Stimulated activated CD8-positive, alpha-beta memory T cell treated with anti-CD3 and anti-CD28 coated beads, Interleukin-4, amount 100 ng/mL, for 48 hours (primary cell): Measurements from ENCODE around the gene ZNF222.

Experiments used
- DNase-seq: peaks from one replicate; pipeline ENCODE4 v3.0.0-alpha.2; 2020

The ZNF222 gene

DNA sequence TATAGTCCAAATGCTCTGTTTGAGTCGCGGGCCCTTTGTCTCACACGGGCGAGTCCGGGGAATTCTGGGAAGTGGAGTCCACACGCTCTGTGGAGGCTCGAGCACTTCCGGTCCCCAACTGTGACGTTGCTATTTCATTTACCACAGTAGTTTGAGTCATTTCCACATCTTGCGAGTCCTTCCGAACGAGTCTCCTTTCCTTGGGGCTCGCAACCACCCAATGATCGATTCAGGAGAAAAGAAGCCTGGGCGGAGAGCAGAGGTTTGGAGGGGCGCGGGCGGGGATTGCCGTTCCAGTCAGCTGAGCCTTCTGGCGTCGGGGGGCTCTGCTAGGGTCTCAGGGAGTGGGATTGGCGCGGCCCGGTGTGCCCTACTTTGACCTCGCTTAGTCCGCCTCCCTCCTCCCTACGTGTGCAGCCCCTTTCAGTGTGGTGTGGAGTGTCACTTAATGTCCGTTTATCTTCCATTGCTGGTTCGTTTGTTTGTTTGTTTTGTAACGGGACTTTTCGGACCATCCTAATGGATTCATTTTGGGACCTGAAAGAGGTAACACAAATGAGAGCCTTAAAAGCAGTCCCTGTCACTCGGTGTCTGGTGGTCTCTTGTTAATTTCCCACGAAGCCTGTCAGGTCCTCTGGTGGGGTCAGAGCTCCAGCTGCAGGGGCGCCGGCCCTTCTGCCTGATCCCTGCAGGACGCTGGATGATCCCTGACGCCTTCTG lies at the start of gene ZNF222:
TSS of gene ZNF222 (plus strand) at position 163 of the 720 bp plus-strand sequence. CDS start at position 221, 58 bp downstream.
- peak; percentile 79 for DNase-seq

DNA sequence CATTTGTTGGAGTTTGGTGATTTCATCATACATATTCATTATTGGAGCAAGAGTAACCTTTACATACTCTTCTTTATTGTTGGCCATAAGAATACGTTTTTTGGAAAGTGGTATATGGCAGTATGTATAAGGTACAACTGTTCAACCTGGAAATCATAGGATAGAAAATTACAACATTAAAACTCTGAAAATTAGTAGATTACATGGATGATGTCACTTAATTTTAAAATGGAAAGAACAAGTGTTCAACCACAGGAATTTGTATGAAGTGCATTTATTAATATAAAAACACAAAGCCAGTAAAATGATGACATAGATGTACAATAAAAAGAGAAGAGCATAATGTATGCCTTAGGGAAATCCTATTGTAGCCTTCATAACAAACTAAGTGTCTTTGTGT lies 48.4 kb upstream of the ZNF222 start:
- no peak for DNase-seq

DNA sequence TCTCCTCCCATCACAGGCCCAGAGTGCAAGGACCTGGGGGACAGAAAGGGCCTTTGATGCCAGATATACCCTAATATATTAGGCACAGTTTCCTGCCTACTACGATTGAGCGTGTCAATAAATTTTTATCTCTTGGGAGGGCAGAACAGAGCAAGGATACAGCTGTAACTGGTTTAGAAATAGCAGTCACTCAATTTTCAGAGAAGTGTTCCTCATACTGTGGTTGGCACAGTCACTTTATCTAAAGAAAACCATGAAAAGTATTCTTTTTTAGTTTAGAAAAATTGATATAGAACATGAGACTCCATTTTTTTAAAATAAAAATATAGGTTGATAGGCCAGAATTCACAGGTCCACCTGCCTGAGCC lies 41.7 kb upstream of the ZNF222 start:
- DNase-seq: no peak

DNA sequence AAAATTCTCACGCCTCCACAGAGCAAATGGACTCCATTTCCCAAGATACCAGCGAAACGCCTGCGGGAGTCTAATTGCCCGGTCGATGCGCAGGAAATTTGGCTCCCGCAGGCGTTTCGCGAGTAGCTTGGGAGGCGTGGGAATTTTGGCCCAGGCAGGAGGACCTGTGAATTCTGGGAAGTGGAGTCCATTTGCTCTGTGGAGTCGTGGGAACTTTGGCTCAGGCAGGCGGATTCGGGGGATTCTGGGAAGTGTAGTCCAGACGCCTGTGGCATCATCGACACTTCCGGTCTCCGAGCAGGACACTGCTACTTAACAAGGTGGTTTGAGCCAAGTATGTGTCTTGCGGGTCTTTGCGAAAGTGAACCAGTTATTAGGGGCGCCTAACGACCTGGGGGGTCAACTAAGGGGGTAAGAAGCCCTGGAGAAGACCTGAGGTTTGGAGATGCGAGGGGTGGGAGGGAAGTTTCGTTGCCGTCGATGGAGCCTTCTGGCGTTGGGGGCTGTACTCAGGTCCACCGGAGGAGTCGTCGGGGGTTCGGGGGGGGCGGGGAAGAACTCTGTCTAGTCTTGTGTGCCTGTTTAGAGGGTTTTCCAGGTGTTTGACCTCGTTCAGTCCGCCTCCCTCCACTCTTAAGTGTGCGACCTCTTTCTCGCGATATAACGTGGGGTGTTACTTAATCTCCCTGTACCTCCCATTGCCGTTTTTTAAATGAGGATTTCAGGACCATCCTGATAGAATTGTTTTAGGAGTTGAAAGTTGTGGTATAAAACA lies 41.1 kb upstream of the ZNF222 start, which contains the start of gene ZNF155:
TSS of gene ZNF155 (plus strand) at position 277 of the 775 bp plus-strand sequence. CDS start 4,356 bp downstream, outside the sequence.
- DNase-seq: peak; percentile 78

DNA sequence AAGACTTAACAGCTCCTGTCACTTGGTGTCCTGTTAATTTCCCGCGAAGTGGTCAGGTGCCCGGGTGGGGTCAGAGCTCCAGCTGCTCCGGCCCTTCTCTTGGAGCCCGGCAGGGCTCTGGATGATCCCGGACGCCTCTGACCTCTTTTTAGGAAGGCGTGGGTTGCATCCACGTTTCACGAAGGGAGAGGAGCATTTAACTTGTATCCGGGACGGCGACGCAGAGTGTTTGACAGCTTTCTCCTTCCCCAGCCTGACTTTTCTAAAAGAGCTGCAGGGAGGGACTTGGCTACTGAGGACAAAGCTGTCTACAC lies 40.5 kb upstream of the ZNF222 start:
- no peak for DNase-seq

DNA sequence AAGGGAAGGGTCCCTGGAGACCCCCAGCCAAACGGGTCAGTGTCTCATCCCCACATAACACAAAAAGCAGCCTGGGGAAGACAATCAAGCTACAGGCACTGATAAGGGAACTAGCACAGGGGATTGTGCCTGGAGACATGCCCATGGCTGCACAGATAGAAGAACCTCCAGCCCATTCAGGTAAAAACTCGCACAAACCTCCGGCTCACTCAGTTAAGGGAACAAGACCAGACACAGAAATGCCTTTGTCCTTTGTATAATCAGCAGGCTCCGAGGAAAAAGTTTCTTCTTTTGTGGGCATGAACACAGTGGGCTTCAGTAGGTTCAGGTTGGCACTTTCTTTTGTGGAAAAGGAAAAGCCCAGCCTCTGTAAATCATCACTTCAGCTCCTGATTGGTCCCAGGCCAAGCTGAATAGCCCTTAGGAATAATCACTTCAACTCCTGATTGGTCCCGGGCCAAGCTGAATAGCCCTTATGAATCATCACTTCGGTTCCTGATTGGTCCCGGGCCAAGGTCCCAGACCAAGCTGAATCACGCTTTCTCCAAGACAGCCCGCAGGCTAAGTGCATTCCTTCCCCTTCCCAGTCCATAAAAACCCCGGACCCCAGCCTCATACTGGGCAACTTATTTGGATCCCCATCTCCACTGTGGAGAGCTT lies 27.4 kb upstream of the ZNF222 start:
- DNase-seq: no peak

DNA sequence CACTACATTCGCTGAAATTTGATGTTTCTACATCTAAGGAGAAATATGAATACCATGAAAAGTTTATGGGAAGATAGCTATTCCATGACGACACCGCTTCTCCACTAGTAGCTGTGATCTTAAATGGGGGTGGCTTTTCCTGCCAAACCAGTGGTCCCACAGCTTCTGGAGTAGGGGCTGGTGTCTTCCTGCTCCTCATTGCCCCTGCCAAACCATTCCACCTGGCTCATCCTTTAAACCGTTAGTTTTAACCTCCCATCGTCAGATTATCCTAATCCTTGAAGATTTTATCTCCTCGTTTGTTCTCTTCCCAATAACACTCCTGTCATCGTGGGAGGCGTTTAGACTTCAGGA lies 23.0 kb upstream of the ZNF222 start:
- no peak for DNase-seq

DNA sequence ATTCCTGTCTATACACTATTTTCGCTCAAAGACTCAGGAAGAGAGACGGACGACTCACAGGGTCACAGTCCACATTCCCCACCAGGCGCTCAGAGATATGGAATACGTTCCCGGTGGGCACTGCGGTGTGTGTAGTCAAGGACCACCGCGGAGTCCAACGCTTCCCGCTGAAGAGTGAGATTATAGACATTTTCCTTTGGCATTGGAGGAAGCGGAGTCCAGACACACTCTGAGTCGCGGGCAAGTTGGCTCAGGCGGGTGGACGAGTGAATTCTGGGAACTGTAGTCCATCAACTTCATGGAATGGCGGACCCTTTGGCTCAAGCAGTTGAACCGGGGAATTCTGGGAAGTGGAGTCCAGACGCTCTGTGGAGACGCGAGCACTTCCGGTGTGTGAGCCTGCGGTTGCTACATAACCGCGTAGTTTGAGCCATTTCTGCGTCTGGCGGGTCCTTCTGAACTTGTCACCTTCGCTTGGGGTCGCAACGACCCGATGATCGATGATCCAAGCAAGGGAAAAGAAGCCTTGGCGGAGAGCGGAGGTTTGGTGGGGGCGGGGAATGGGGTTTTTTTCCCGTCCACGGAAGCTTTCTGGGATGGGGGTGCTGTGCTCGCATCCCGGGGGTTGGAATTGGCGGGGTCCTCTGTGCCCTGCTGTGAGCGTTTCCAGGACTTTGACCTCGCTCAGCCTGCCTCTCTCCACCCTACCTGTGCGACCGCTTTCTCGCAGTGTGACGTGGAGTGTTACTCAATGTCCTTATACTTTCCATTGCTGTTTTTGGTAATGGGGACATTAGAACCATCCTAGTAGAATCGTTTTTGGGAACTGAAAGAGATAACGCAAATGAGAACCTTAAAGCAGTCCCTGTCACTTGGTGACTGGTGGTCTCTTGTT lies 22.4 kb upstream of the ZNF222 start, which contains the start of gene ZNF230:
TSS of gene ZNF230 (plus strand) at position 392 of the 895 bp plus-strand sequence. CDS start 4,122 bp downstream, outside the sequence.
- peak; percentile 83 for DNase-seq

DNA sequence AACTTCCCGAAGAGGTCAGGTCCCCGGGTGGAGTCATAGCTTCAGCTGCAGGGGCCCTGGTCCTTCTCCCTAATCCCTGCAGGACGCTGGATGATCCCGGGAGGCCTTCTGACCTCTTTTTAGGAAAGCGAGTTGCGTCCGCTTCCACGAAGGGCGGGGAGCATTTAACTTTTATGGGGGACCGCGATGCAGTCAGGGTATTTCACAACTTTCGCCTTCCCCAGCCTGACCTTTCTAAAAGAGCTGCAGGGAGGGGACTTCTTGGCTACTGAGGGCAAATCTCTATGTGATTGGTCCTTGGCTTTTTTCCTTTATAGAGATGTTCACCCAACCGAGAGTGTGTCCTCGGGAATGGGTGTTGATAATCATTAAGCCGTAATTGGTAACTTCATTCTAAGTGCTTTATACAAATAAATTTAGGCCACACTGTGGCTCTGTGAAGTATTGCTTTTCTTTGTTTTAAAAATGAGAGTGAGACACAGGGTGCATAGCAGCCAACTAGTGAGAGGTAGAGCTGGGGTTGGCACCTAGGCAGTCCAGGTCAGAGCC lies 21.6 kb upstream of the ZNF222 start:
- peak; percentile 34 for DNase-seq

DNA sequence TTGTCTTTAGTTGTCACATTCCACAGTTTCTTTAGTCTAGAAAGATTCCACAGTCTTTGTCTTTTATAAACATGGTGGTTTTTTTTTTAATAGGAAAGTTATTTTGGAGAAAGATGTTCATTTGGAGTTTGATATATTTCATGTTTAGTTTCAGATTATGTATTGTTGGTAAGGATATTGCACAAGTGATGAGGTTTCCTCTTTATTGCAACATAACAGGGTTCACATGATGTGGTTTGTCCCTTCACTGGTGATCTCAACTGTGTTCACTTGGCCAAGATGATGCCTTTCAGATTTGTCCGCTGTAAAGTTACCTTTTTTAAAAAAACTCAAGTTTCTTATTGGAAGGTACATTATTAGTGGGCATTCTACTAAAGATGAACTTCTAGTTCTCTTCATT lies 19.2 kb upstream of the ZNF222 start:
- no peak for DNase-seq

DNA sequence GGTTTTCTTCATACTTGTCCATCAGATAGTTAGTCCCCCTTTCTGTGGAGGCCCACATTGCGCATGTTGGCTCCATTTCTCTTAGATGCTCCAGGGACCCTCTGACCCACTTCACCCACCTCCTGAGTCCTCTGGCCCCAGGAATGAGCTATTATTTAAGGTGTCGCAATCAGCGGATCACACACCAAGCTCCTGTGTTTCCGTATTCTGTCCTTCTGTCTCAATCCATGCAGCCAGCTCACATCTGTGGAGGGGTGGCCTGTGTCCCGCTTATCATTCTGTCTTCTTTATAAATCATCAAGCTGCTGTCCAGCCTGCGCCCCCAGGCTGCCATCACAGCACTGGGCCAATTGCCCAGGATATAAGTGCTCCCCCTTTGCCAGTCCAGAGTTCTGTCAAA lies 17.7 kb upstream of the ZNF222 start:
- no peak for DNase-seq

DNA sequence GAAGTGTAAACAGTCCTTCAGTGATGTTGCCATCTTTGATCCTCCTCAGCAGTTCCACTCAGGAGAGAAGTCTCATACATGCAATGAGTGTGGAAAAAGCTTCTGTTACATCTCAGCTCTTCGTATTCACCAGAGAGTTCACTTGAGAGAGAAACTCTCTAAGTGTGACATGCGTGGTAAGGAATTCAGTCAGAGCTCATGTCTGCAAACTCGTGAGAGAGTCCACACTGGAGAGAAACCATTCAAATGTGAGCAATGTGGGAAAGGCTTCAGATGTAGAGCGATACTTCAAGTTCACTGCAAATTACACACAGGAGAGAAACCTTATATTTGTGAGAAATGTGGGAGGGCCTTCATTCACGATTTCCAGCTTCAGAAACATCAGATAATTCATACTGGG lies 14.7 kb upstream of the ZNF222 start:
- DNase-seq: no peak

DNA sequence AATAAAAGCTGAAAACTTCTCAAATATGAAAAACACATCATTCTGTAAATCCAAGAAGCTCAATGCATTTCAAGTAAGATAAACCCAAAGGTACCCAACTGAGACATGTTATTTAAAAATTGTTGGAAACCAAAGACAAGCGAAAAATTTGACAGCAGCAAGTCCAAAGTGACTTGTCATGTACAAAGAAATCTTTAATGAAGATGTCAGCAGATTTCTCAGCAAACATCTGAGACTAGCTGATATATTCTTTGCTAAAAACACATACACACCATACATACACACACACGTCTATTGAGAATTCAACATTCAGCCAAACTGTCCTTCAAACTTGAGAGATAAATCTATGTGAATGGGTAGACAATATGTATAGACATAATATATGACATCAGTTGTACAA lies 5.7 kb upstream of the ZNF222 start:
- no peak for DNase-seq

DNA sequence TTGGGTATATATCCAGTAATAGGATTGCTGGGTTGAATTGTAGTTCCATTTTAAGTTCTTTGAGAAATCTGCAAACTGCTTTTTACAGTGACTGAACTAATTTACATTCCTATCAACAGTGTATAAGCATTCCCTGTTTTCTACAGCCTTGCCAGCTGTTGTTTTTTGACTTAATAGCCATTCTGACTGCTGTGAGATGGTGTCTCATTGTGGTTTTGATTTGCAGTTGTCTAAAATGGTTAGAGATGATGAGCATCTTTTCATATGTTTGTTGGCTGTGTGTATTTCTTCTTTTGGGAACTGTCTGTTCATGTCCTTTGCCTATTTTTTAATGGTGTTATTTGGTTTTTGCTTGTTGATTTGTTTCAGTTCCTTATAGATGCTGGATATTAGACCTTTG lies 4.0 kb upstream of the ZNF222 start:
- no peak for DNase-seq

DNA sequence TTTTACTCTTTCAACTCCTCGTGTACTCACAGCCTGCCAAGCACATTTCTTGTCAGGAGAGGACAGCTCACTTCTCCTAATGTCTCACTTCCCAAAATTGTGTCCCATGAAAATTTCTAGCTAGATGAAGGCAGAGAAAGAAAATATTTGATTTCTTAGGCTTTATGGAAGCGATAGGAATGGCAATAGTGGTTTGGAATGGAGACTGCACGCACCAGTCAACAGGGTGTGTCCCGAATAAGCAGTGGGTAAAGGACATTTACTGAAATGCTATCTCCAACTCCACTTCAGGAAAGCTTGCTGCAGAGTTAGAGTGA lies 321 bp upstream of the ZNF222 start:
- no peak for DNase-seq

DNA sequence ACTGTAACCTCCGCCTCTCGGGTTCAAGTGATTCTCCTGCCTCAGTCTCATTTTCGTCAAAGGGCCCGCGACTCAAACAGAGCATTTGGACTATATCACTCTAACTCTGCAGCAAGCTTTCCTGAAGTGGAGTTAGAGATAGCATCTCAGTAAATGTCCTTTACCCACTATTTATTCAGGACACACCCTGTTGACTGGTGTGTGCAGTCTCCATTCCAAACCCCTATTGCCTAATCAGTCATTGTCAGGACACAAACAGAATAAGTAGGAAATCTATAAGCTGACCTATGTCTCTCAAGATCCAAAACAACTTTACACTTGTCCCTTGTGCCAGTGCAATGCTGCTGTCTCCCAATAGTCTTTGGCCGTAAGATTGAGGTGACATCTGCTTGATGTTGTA lies 1.4 kb downstream of the ZNF222 start:
- no peak for DNase-seq

DNA sequence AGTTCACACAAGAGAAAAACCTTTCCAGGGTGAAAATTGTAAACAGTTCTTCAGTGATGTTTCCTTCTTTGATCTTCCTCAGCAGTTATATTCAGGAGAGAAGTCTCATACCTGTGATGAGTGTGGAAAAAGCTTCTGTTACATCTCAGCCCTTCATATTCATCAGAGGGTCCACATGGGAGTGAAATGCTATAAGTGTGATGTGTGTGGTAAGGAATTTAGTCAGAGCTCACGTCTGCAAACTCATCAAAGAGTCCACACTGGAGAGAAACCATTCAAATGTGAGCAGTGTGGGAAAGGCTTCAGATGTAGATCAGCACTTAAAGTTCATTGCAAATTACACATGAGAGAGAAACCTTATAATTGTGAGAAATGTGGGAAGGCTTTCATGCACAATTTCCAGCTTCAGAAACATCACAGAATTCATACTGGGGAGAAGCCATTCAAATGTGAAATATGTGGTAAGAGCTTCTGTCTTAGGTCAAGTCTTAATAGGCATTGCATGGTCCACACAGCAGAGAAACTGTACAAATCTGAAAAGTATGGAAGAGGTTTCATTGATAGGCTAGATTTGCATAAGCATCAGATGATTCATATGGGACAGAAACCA lies 6.9 kb downstream of the ZNF222 start:
- DNase-seq: no peak

DNA sequence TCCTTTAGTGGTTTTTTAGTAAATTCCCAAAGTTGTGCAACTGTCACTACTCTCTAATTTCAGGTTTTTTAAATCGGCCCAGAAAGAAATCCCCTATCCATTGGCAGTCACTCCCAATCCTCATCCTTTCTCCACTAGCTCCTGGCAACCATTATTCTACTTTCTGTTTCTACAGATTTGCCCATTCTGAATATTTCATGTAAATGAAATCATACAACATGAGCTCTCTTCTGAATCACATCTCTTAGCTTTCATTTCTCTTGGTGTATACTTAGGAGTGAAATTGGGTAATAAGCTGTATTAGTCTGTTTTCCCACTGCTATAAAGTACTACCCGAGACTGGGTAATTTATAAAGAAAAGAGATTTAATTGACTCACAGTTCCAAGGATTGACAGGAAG lies 17.0 kb downstream of the ZNF222 start:
- no peak for DNase-seq

DNA sequence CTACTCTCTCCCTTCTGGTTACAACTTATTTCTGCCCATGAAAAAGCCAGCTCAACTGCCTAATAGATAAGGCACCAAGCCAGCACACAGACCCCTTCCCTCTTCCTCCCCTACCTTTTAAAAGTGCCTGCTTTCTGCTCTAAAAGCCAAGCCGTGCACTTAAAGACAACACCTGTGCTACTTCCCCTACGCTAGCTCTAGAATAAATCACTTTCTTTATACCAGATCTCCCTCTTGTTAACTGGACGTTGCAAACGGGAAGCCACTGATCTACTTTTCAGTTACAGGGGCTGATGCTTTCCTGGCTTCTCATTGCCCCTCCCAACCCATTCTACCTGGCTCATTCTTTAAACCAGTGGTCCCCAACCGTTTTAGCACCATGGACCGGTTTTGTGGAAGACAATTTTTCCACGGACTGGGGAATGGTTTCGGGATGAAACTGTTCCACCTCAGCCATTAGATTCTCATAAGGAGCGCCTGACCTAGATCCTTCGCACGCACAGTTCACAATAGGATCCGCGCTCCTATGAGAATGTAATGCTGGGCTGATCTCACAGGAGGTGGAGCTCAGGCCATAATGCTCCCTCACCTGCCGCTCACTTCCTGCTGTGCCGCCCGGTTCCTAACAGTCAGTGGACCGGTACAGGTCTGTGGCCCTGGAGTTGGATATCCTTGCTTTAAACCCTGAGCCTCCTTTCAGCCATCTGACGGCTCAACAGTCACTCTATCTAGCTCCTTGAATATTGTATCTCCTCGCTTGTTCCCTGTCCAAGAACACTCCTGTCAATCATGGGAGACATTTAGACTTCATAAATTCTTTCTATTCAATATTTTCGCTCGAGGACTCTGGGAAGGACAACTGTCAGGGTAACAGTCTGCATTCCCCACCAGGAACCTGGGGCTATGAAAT lies 25.8 kb downstream of the ZNF222 start:
- peak; percentile 33 for DNase-seq

DNA sequence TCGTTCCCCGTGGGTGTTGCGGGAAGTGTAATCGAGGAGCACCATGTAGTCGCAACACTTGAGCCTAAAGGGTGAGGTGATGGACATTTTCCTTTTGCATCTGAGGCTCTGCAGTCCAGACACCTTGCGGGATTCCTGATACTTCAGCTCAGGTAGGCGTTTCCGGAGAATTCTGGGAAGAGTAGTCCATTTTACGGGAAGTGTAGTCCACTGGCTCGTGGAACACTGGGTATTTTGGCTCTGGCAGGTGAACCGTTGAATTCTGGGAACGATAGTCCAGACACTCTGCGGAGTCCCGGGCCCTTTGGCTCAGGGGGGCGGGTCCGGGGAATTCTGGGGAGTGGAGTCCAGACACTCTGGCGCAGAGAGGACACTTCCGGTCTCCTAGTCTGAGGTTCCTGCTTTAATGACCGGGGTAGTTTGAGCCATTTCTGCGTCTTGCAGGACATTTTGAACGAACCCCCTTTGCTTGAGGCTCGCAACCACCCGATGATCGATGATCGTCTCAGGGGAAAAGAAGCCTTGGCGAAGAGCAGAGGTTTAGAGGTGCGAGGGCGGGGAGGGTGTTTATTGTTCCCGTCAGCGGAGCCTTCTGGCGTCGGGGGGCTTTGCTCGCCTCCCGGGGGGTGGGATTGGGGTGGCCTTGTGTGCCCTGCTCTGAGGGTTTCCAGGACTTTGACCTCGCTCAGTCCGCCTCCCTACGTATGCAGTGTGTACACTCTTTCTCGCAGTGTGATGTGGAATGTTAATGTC lies 26.6 kb downstream of the ZNF222 start, which contains the start of gene ZNF223:
TSS of gene ZNF223 (plus strand) at position 387 of the 753 bp plus-strand sequence. CDS start 3,141 bp downstream, outside the sequence.
- DNase-seq: peak; percentile 71
